GM12878 (cell line): ENCODE measurements around the gene LEP.

Experiments
- ATF2 ChIP-seq: IDR thresholded peaks from 2 replicates; pipeline ENCODE4 v1.6.1; 2012; ENCODE audit warnings: low read length, inconsistent platforms
- CEBPZ ChIP-seq: fragments of 150-350 bp; IDR thresholded peaks from 2 replicates; pipeline ENCODE4 v1.6.1; 2016; ENCODE audit warnings: low read depth, low read length
- CREM ChIP-seq: IDR thresholded peaks from 2 replicates; pipeline ENCODE4 v1.6.1; 2014; ENCODE audit warnings: antibody characterized with exemption, low read depth
- CTCF ChIP-seq, 3 experiments: IDR thresholded peaks in 2 of 3; conservative IDR thresholded peaks in 1 of 3; 2 replicates each; pipeline ENCODE4 v1.5.1; 2011; ENCODE audit warnings: low read depth in 3 of 3, low read length in 3 of 3, mild to moderate bottlenecking in 3 of 3, control low read depth in 2 of 3, moderate library complexity in 2 of 3, inconsistent platforms in 1 of 3, mixed read lengths in 1 of 3; ENCODE audit not compliant: control insufficient read depth in 2 of 3, insufficient read depth in 1 of 3; ENCODE audit errors: extremely low read depth in 1 of 3
- ETV6 ChIP-seq, 2 experiments: fragments of 450-650 bp in 1 of 2; IDR thresholded peaks in 1 of 2; conservative IDR thresholded peaks in 1 of 2; 2 replicates each; pipeline ENCODE4 v1.6.1; 2014; ENCODE audit warnings: antibody characterized with exemption in 1 of 2, borderline replicate concordance in 1 of 2, low read depth in 1 of 2, mild to moderate bottlenecking in 1 of 2, moderate library complexity in 1 of 2
- HDAC2 ChIP-seq: fragments of 200-600 bp; sonication (generic); IDR thresholded peaks from 2 replicates; pipeline ENCODE4 v1.6.1; 2017
- HDGF ChIP-seq: fragments of 450-650 bp; IDR thresholded peaks from 2 replicates; pipeline ENCODE4 v1.6.1; 2016; ENCODE audit warnings: antibody characterized with exemption
- POLR2A ChIP-seq: IDR thresholded peaks from 2 replicates; pipeline ENCODE4 v1.6.1; 2011; ENCODE audit warnings: low read depth, mild to moderate bottlenecking, low read length
- POLR2AphosphoS5 ChIP-seq: IDR thresholded peaks from 2 replicates; pipeline ENCODE4 v1.6.1; 2011; ENCODE audit warnings: mild to moderate bottlenecking, low read length, inconsistent platforms
- STAT3 ChIP-seq: IDR thresholded peaks from 2 replicates; pipeline ENCODE4 v1.6.1; 2011; ENCODE audit warnings: low read depth, low read length, improper control_type of control experiment

- TF ChIP-seq CTCF (IDR thresholded peaks at IDR 0.05 in 2 of 3, conservative IDR thresholded peaks at IDR 0.05 in 1 of 3; ENCODE audit: control insufficient read depth in 2 of 3, extremely low read depth in 1 of 3, insufficient read depth in 1 of 3, low read depth in 3 of 3, low read length in 3 of 3) = no peak
- TF ChIP-seq STAT3 = no peak
- TF ChIP-seq CEBPZ = no peak
- no peak for TF ChIP-seq CREM
- TF ChIP-seq HDGF = no peak
- no peak for TF ChIP-seq ATF2
- no peak for TF ChIP-seq ETV6 (conservative IDR thresholded peaks at IDR 0.05 in 1 of 2, IDR thresholded peaks at IDR 0.05 in 1 of 2; ENCODE audit: borderline replicate concordance in 1 of 2, low read depth in 1 of 2)
- TF ChIP-seq HDAC2 = no peak
- TF ChIP-seq POLR2A = no peak
- no peak for TF ChIP-seq POLR2AphosphoS5
Measured at GRCh38 chr7:128194533-128195282, 46.4 kb upstream of the LEP start.
